Keratinocyte (primary cell): ENCODE data around the gene CCDC148. TPM values are rescaled to one million over a fixed set of nuclear protein-coding genes. Genes with fewer than 3 reads are reported as not detected.
"Not testable (repeated sequence)": the region's sequence is repeated elsewhere in the genome, so short reads cannot be mapped to it uniquely, and the experiment has no call there.

Experiments
- DNase-seq: peaks from one replicate; pipeline ENCODE4 v3.0.0-alpha.2; 2011; ENCODE audit warnings: low read depth, missing footprints, low spot score
- FAIRE-seq: peaks from 2 replicates; lab custom pipeline; 2011; peaks lifted over from hg19 to GRCh38; lab: Jason Lieb, UNC
- H2AFZ ChIP-seq: 2 replicates; pipeline ENCODE4 v1.6.0; 2012; ENCODE audit warnings: low read length, control low read depth, inconsistent platforms; ENCODE audit not compliant: control insufficient read depth
- H3K27ac ChIP-seq: 2 replicates; pipeline ENCODE4 v1.5.1; 2011; ENCODE audit warnings: low read length; ENCODE audit not compliant: control insufficient read depth, insufficient read depth
- H3K27me3 ChIP-seq: 3 replicates; pipeline ENCODE4 v1.6.0; 2011; ENCODE audit warnings: low read length; ENCODE audit not compliant: control insufficient read depth, insufficient read depth; ENCODE audit errors: extremely low read depth
- H3K36me3 ChIP-seq, 2 experiments: 2 replicates in 1 of 2; 3 replicates in 1 of 2; pipeline ENCODE4 v1.5.1; 2011; ENCODE audit warnings: low read length in 2 of 2, mild to moderate bottlenecking in 1 of 2; ENCODE audit not compliant: control insufficient read depth in 2 of 2, insufficient read depth in 2 of 2; ENCODE audit errors: extremely low read depth in 1 of 2
- H3K4me1 ChIP-seq: 3 replicates; pipeline ENCODE4 v1.5.1; 2011; ENCODE audit warnings: low read length; ENCODE audit not compliant: control insufficient read depth, insufficient read depth; ENCODE audit errors: extremely low read depth
- H3K4me2 ChIP-seq: 3 replicates; pipeline ENCODE4 v1.6.0; 2011; ENCODE audit warnings: low read depth, low read length; ENCODE audit not compliant: control insufficient read depth, insufficient read depth; ENCODE audit errors: extremely low read depth
- H3K4me3 ChIP-seq, 3 experiments: fragments of 200-600 bp in 1 of 3; sonication (generic) in 1 of 3; 2 replicates in 2 of 3; 3 replicates in 1 of 3; pipeline ENCODE4 v1.5.1; 2011 to 2016; ENCODE audit warnings: low read length in 3 of 3, mild to moderate bottlenecking in 3 of 3, control low read depth in 2 of 3, inconsistent platforms in 1 of 3, low read depth in 1 of 3, mixed read lengths in 1 of 3, mixed run types in 1 of 3, moderate library complexity in 1 of 3; ENCODE audit not compliant: control insufficient read depth in 2 of 3, insufficient read depth in 2 of 3; ENCODE audit errors: extremely low read depth in 1 of 3
- H3K79me2 ChIP-seq: 2 replicates; pipeline ENCODE4 v1.6.0; 2012; ENCODE audit warnings: low read length; ENCODE audit not compliant: control insufficient read depth, insufficient read depth
- H3K9ac ChIP-seq: 3 replicates; pipeline ENCODE4 v1.6.0; 2011; ENCODE audit warnings: low read length; ENCODE audit not compliant: control insufficient read depth, insufficient read depth; ENCODE audit errors: extremely low read depth
- H3K9me1 ChIP-seq: 3 replicates; pipeline ENCODE4 v1.6.0; 2011; ENCODE audit warnings: low read length; ENCODE audit not compliant: control insufficient read depth, insufficient read depth; ENCODE audit errors: extremely low read depth
- H3K9me3 ChIP-seq: 2 replicates; pipeline ENCODE4 v1.5.1; 2012; ENCODE audit warnings: low read depth, low read length; ENCODE audit not compliant: control insufficient read depth
- H4K20me1 ChIP-seq: 3 replicates; pipeline ENCODE4 v1.6.0; 2011; ENCODE audit warnings: low read length; ENCODE audit not compliant: control insufficient read depth, insufficient read depth; ENCODE audit errors: extremely low read depth
- dilution Hi-C: fragments of 300-500 bp; cut with MboI; formaldehyde crosslinking; loops from one replicate; pipeline ENCODE4 v1.7.0; 2020; ENCODE audit warnings: low sequenced_read_pairs; ENCODE audit not compliant: extremely low pct_ligation_motif_present
- polyA plus RNA-seq, 5 experiments: library from polyadenylated mRNA; depleted of rRNA in 3 of 5; stranded (reverse) in 3 of 5; stranded (forward) in 1 of 5; unstranded in 1 of 5; fragments of >200 nt; gene quantifications; 1 replicate in 1 of 5; 2 replicates in 3 of 5; 3 replicates in 1 of 5; pipeline versions ENCODE4 v1.2.1 to v1.2.3, GENCODE V29; 2011 to 2012; ENCODE audit warnings: missing spikeins in 2 of 5, low read depth in 1 of 5, low replicate concordance in 1 of 5
- TF ChIP-seq, protein P1 (sequence below), 3 experiments: IDR thresholded peaks in 1 of 3; conservative IDR thresholded peaks in 1 of 3; optimal IDR thresholded peaks in 1 of 3; 2 replicates in 2 of 3; 3 replicates in 1 of 3; pipeline versions ENCODE3 to v1.5.1; 2011; ENCODE audit warnings: low read length in 3 of 3, mild to moderate bottlenecking in 3 of 3, moderate library complexity in 2 of 3, control low read depth in 1 of 3, inconsistent platforms in 1 of 3; ENCODE audit not compliant: insufficient read depth in 2 of 3; ENCODE audit errors: extremely low read depth in 1 of 3

The CCDC148 gene
- polyA plus RNA-seq, 1 donor (not counting 4 experiments of a cell fraction or from before 2014, with no cell fraction given) = 0.39 TPM

DNA sequence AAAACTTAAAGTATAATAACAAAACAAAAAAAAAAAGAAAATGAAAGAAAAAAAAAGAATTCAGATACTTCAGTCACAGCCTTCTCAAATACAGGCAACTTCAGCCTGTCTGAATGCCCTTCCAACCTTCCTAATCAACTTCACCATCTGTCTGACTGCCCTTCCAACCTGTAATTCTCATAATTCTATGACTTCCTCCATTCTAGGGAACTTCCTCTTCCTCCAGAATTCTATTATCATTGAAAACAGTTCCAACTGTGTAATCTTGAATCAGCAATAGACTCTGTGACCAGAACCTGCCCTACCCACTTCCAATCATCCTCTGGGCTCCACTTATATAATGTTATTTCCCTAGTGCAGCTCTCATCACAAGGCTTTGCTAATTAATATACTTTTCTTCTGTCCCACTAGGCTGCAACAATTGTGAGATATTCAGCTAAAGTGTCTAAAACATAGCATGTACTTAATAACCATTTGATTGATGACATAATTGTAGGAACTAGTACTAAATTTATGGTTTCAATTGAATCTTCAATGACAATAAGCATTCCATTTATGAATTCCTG lies 227.5 kb downstream of the CCDC148 start:
- DNase-seq (no peak), FAIRE-seq (no peak)
- H3K9me1 ChIP-seq = no peaks in the 10 kb centered on the region
- no peaks in the 10 kb centered on the region for H3K36me3 ChIP-seq
- TF ChIP-seq, protein P1, sequence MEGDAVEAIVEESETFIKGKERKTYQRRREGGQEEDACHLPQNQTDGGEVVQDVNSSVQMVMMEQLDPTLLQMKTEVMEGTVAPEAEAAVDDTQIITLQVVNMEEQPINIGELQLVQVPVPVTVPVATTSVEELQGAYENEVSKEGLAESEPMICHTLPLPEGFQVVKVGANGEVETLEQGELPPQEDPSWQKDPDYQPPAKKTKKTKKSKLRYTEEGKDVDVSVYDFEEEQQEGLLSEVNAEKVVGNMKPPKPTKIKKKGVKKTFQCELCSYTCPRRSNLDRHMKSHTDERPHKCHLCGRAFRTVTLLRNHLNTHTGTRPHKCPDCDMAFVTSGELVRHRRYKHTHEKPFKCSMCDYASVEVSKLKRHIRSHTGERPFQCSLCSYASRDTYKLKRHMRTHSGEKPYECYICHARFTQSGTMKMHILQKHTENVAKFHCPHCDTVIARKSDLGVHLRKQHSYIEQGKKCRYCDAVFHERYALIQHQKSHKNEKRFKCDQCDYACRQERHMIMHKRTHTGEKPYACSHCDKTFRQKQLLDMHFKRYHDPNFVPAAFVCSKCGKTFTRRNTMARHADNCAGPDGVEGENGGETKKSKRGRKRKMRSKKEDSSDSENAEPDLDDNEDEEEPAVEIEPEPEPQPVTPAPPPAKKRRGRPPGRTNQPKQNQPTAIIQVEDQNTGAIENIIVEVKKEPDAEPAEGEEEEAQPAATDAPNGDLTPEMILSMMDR (optimal IDR thresholded peaks at IDR 0.05 in 1 of 3, IDR thresholded peaks at IDR 0.05 in 1 of 3, conservative IDR thresholded peaks at IDR 0.05 in 1 of 3; ENCODE audit: extremely low read depth in 1 of 3, insufficient read depth in 2 of 3, low read length in 3 of 3) = no peak
- no peaks in the 10 kb centered on the region for H3K9me3 ChIP-seq
- dilution Hi-C loops = no loop called here
- no peak overlapping the region for H2AFZ ChIP-seq
- no peak overlapping the region for H3K9ac ChIP-seq
- H3K27ac ChIP-seq = no peak overlapping the region
- no peak overlapping the region for H3K4me2 ChIP-seq
- H3K79me2 ChIP-seq = no peaks in the 10 kb centered on the region
- no peaks in the 10 kb centered on the region for H4K20me1 ChIP-seq
- H3K27me3 ChIP-seq = no peaks in the 10 kb centered on the region
- no peaks in the 10 kb centered on the region for H3K4me1 ChIP-seq
- no peak overlapping the region for H3K4me3 ChIP-seq

DNA sequence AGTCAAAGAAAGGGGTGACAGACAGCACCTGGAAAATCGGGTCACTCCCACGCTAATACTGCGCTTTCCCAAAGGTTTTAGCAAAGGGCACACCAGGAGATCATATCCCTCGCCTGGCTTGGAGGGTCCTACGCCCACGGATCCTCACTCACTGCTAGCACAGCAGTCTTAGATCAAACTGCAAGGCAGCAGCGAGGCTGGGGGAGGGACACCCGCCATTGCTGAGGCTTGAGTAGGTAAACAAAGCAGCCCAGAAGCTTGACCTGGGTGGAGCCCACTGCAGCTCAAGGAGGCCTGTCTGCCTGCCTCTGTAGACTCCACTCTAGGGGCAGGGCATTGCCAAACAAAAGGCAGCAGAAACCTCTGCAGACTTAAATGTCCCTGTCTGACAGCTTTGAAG lies 233.5 kb downstream of the CCDC148 start:
- H3K27me3 ChIP-seq, H3K4me1 ChIP-seq, H3K4me3 ChIP-seq, H2AFZ ChIP-seq, H3K9ac ChIP-seq, H3K36me3 ChIP-seq, H3K79me2 ChIP-seq, H3K9me3 ChIP-seq, H4K20me1 ChIP-seq, dilution Hi-C loops, H3K4me2 ChIP-seq, H3K9me1 ChIP-seq, DNase-seq, H3K27ac ChIP-seq, FAIRE-seq: not testable (repeated sequence)
